Endothelial cell of umbilical vein (primary cell): ENCODE measurements around the gene ZBTB20. TPM values are rescaled to one million over a fixed set of nuclear protein-coding genes. Genes with fewer than 3 reads are reported as not detected.

Source experiments
- BruUV-seq: library from RNA; stranded (reverse); fragments of 400-500 nt; replicated peaks from 2 replicates; lab custom pipeline; 2021; lab: Mats Ljungman, UMichigan
- CTCF ChIA-PET: fragments of 300-600, 350-600 bp; sonication (Branson Sonifier 250); formaldehyde crosslinking; loops from one replicate; lab custom pipeline; 2021; ENCODE audit warnings: antibody characterized with exemption, inconsistent platforms; lab: Charles Lee
- POLR2A ChIA-PET: fragments of 300-600, 350-600 bp; sonication (Branson Sonifier 250); formaldehyde crosslinking; loops from one replicate; lab custom pipeline; 2021; ENCODE audit warnings: antibody characterized with exemption, inconsistent platforms; lab: Charles Lee
- DNase-seq: peaks from one replicate; pipeline ENCODE4 v3.0.0-alpha.2; 2011; ENCODE audit warnings: low read depth, low spot score
- FAIRE-seq: peaks from 2 replicates; lab custom pipeline; 2011; peaks lifted over from hg19 to GRCh38; lab: Jason Lieb, UNC
- H2AFZ ChIP-seq: 2 replicates; pipeline ENCODE4 v1.6.0; 2012; ENCODE audit warnings: low read depth, low read length, control low read depth, inconsistent platforms
- H3K27ac ChIP-seq: 2 replicates; pipeline ENCODE4 v1.5.1; 2011; ENCODE audit warnings: low read depth, mild to moderate bottlenecking, control low read depth, low read length, moderate library complexity; ENCODE audit not compliant: insufficient read depth
- H3K27me3 ChIP-seq, 2 experiments: 2 replicates each; pipeline versions ENCODE4 v1.6.0 to v1.6.1; 2011; ENCODE audit warnings: low read length in 2 of 2, mixed read lengths in 1 of 2; ENCODE audit not compliant: control insufficient read depth in 2 of 2, insufficient read depth in 2 of 2
- H3K36me3 ChIP-seq, 2 experiments: 2 replicates in 1 of 2; 3 replicates in 1 of 2; pipeline ENCODE4 v1.5.1; 2011; ENCODE audit warnings: low read length in 2 of 2, mild to moderate bottlenecking in 1 of 2, moderate library complexity in 1 of 2; ENCODE audit not compliant: control insufficient read depth in 2 of 2, insufficient read depth in 2 of 2; ENCODE audit errors: extremely low read depth in 1 of 2
- H3K4me1 ChIP-seq: 3 replicates; pipeline ENCODE4 v1.5.1; 2011; ENCODE audit warnings: mild to moderate bottlenecking, low read length; ENCODE audit not compliant: control insufficient read depth, insufficient read depth; ENCODE audit errors: extremely low read depth
- H3K4me2 ChIP-seq: 2 replicates; pipeline ENCODE4 v1.6.1; 2011; ENCODE audit warnings: low read length, control low read depth, mixed read lengths; ENCODE audit not compliant: insufficient read depth
- H3K4me3 ChIP-seq, 3 experiments: fragments of 200-600 bp in 1 of 3; sonication (generic), shearing (Covaris generic) in 1 of 3; replicated peaks in 1 of 3; 2 replicates each; pipeline ENCODE4 v1.5.1; 2011 to 2016; ENCODE audit warnings: control low read depth in 3 of 3, low read length in 3 of 3, mild to moderate bottlenecking in 2 of 3, inconsistent platforms in 1 of 3, low read depth in 1 of 3, moderate library complexity in 1 of 3; ENCODE audit not compliant: insufficient read depth in 1 of 3
- H3K79me2 ChIP-seq: 2 replicates; pipeline ENCODE4 v1.6.0; 2012; ENCODE audit warnings: low read length, inconsistent platforms; ENCODE audit not compliant: control insufficient read depth, insufficient read depth
- H3K9ac ChIP-seq: replicated peaks from 2 replicates; pipeline ENCODE3; 2011; ENCODE audit warnings: low read length, control low read depth; ENCODE audit not compliant: insufficient read depth; ENCODE audit errors: extremely low read depth
- H3K9me1 ChIP-seq: replicated peaks from 3 replicates; pipeline ENCODE4 v1.6.0; 2011; ENCODE audit warnings: mild to moderate bottlenecking, low read length; ENCODE audit not compliant: control insufficient read depth, insufficient read depth; ENCODE audit errors: extremely low read depth
- H3K9me3 ChIP-seq: replicated peaks from 2 replicates; pipeline ENCODE4 v1.5.1; 2012; ENCODE audit warnings: low read length, inconsistent platforms; ENCODE audit not compliant: control insufficient read depth, insufficient read depth
- H4K20me1 ChIP-seq: replicated peaks from 2 replicates; pipeline ENCODE3; 2011; ENCODE audit warnings: mild to moderate bottlenecking, low read length; ENCODE audit not compliant: control insufficient read depth, insufficient read depth; ENCODE audit errors: extremely low read depth
- CTCF ChIP-seq, 2 donors: IDR thresholded peaks; 1 replicate in 1 of 2; 2 replicates in 1 of 2; pipeline ENCODE4 v1.5.1; 2011; ENCODE audit warnings: low read length in 2 of 2, mild to moderate bottlenecking in 2 of 2, moderate library complexity in 2 of 2, control low read depth in 1 of 2, inconsistent platforms in 1 of 2, low read depth in 1 of 2; ENCODE audit not compliant: insufficient read depth in 1 of 2; ENCODE audit errors: extremely low read depth in 1 of 2
- EZH2 ChIP-seq: IDR thresholded peaks from 2 replicates; pipeline ENCODE4 v1.6.1; 2012; ENCODE audit warnings: borderline replicate concordance, low read depth, mild to moderate bottlenecking, moderate library complexity, low read length, inconsistent platforms; ENCODE audit not compliant: severe bottlenecking
- FOS ChIP-seq: IDR thresholded peaks from 2 replicates; pipeline ENCODE4 v1.6.1; 2011; ENCODE audit warnings: mild to moderate bottlenecking, low read length, moderate library complexity, borderline replicate concordance; ENCODE audit not compliant: insufficient read depth
- GATA2 ChIP-seq: IDR thresholded peaks from 2 replicates; pipeline ENCODE4 v1.7.0; 2011; ENCODE audit warnings: low read depth, mild to moderate bottlenecking, moderate library complexity, mixed read lengths, low read length; ENCODE audit not compliant: insufficient read length, insufficient read depth
- JUN ChIP-seq: IDR thresholded peaks from 2 replicates; pipeline ENCODE4 v1.6.1; 2011; ENCODE audit warnings: borderline replicate concordance, low read depth; ENCODE audit not compliant: insufficient read length, insufficient read depth
- MAX ChIP-seq: IDR thresholded peaks from 2 replicates; pipeline ENCODE4 v1.6.1; 2011; ENCODE audit not compliant: insufficient read depth, insufficient read length
- MYC ChIP-seq: IDR thresholded peaks from one replicate; pipeline ENCODE4 v1.6.1; 2011; ENCODE audit warnings: mild to moderate bottlenecking, low read depth, low read length
- POLR2A ChIP-seq: IDR thresholded peaks from 2 replicates; pipeline ENCODE4 v1.6.1; 2012; ENCODE audit warnings: low read depth, mild to moderate bottlenecking, control low read depth, low read length
- POLR2AphosphoS5 ChIP-seq: IDR thresholded peaks from 2 replicates; pipeline ENCODE4 v1.6.1; 2012; ENCODE audit warnings: low read depth, mild to moderate bottlenecking, control low read depth, low read length, moderate library complexity; ENCODE audit not compliant: insufficient read depth
- dilution Hi-C: fragments of 300-500 bp; cut with MboI; formaldehyde crosslinking; loops from one replicate; pipeline ENCODE4 v1.15.0; 2019; ENCODE audit warnings: low sequenced_read_pairs; ENCODE audit not compliant: extremely low pct_ligation_motif_present
- intact Hi-C: fragments of 100-400 bp; cut with micrococcal nuclease; formaldehyde crosslinking; loops from one replicate; pipeline ENCODE4 v1.10.0; 2022
- polyA plus RNA-seq, 4 experiments: library from polyadenylated mRNA; depleted of rRNA in 3 of 4; stranded (reverse) in 3 of 4; unstranded in 1 of 4; fragments of >200 nt; gene quantifications; 2 replicates each; pipeline versions ENCODE4 v1.2.1 to v1.2.3, GENCODE V29; 2011 to 2012; ENCODE audit warnings: missing spikeins in 1 of 4
- total RNA-seq: library from RNA; stranded (reverse); gene quantifications from 2 replicates; pipeline ENCODE4 v1.2.3, GENCODE V29; 2021

ZBTB20 gene
- total and polyA plus RNA-seq, 2 donors (not counting 3 experiments of a cell fraction or from before 2014, with no cell fraction given) = 2.1 to 20.5 TPM

DNA sequence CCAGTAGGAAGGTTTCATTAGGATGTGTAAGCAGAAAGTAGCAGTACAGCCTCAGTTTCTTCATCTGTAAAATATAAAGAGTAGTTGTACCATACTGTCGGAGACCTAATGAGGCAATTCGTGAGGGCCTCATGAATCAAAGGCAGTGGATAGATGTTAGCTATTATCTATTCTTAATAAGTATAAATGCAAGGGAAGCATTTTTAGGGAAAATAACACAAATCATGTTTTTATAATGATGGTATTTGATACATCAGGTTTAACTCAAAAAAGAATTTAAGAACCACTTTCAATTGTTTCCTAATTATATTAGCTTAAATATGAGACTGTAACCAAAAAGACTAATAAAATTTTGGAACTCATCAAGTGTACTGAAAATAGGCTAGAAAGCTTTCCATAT is 309.1 kb downstream of the ZBTB20 start:
- no peaks in the 10 kb centered on the region for H3K4me1 ChIP-seq
- BruUV-seq = no TSS peak
- no peaks in the 10 kb centered on the region for H3K9me1 ChIP-seq
- no peaks in the 10 kb centered on the region for H3K27me3 ChIP-seq
- intact Hi-C loops = no loop called here
- H2AFZ ChIP-seq = no peak overlapping the region
- H3K4me3 ChIP-seq = no peak overlapping the region
- H3K9me3 ChIP-seq = no peaks in the 10 kb centered on the region
- H3K9ac ChIP-seq = no peak overlapping the region
- dilution Hi-C loops = no loop called here
- H3K36me3 ChIP-seq = no peaks in the 10 kb centered on the region
- POLR2A ChIA-PET = no interaction called here
- no peaks in the 10 kb centered on the region for H4K20me1 ChIP-seq
- H3K79me2 ChIP-seq = no peaks in the 10 kb centered on the region
- H3K27ac ChIP-seq = no peak overlapping the region
- CTCF ChIA-PET = interaction anchor here (0.5 to 1.7 kb wide), 3 partner anchors 11 to 310 kb away, joined by 3 to 5 read pairs (median 4); no protein-coding TSS in a partner anchor
- DNase-seq (no peak), FAIRE-seq (no peak)
- no peak overlapping the region for H3K4me2 ChIP-seq
- TF ChIP-seq POLR2AphosphoS5 = no peak

GRCh38 chr3:114834175-114834940 is 312.7 kb downstream of the ZBTB20 start:
- H3K9me1 ChIP-seq = no peaks in the 10 kb centered on the region
- no peaks in the 10 kb centered on the region for H3K79me2 ChIP-seq
- no peak overlapping the region for H3K4me3 ChIP-seq
- H3K27ac ChIP-seq = no peak overlapping the region
- H3K36me3 ChIP-seq = no peaks in the 10 kb centered on the region
- FAIRE-seq (no peak), DNase-seq (no peak)
- H3K4me2 ChIP-seq = no peak overlapping the region
- H3K9ac ChIP-seq = no peak overlapping the region
- BruUV-seq = no TSS peak
- no peaks in the 10 kb centered on the region for H3K9me3 ChIP-seq
- intact Hi-C loops (no loop called here), dilution Hi-C loops (no loop called here)
- H3K4me1 ChIP-seq = no peaks in the 10 kb centered on the region
- CTCF ChIA-PET = interaction anchor here (1.0 kb wide), 1 partner anchor 247 kb away, joined by 3 read pairs; no protein-coding TSS in a partner anchor
- POLR2A ChIA-PET = no interaction called here
- H2AFZ ChIP-seq = no peak overlapping the region
- H4K20me1 ChIP-seq = no peaks in the 10 kb centered on the region
- TF ChIP-seq EZH2 (no peak), MYC (no peak), GATA2 (no peak), JUN (no peak), POLR2A (no peak), CTCF (IDR thresholded peaks at IDR 0.05; ENCODE audit: extremely low read depth in 1 of 2, insufficient read depth in 1 of 2, low read depth in 1 of 2, low read length in 2 of 2) (no peak), POLR2AphosphoS5 (no peak), FOS (no peak), MAX (no peak)
- H3K27me3 ChIP-seq = no peaks in the 10 kb centered on the region
